Activated CD8-positive, alpha-beta memory T cell treated with anti-CD3 and anti-CD28 coated beads for 24 hours (primary cell): ENCODE results near the gene HMGB4.

Experiments used
- DNase-seq: peaks from one replicate; pipeline ENCODE4 v3.0.0-alpha.2; 2020

Gene HMGB4, protein sequence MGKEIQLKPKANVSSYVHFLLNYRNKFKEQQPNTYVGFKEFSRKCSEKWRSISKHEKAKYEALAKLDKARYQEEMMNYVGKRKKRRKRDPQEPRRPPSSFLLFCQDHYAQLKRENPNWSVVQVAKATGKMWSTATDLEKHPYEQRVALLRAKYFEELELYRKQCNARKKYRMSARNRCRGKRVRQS

DNA sequence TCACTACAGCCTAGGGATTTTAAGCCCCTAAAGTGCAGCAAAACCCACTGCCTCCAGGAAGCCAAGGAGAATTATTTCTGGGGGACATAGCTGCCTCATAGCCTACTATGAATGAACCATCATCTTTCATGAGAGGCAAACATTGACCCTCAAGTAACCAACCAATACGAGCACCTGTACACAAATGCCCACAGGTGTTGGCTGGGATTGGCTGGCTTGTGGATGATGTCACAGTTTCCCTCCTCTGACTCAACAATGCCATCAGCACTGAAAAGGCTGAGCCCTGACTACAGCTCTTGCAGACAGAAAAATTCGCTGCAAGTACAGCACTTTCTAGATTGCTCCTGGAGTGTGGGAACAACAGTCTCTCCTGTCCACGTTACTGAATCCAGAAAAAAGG lies at the start of gene HMGB4:
TSS of gene HMGB4 (plus strand) at position 301 of the 400 bp plus-strand sequence. CDS start 113 bp downstream, outside the sequence.
- DNase-seq, result no peak

DNA sequence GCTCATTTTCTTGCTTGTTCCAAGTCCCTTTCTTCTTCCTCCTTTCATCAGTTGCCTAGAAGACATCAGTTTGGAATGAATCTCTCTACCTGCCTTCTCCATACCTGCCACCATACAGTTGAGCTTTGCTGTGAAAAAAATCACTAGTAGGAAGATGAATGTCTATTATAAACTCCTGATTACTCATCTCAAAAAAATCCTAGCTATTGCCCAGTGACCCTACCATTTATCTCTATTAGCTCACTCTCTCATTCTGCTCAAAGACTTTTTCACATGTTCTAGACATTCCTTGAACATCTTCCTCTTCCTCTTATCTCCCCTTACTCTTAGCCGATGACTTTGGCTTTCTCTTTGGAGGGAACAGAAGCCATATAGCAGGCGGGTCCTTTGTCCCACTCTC lies 49.7 kb upstream of the HMGB4 start:
- DNase-seq, result no peak

DNA sequence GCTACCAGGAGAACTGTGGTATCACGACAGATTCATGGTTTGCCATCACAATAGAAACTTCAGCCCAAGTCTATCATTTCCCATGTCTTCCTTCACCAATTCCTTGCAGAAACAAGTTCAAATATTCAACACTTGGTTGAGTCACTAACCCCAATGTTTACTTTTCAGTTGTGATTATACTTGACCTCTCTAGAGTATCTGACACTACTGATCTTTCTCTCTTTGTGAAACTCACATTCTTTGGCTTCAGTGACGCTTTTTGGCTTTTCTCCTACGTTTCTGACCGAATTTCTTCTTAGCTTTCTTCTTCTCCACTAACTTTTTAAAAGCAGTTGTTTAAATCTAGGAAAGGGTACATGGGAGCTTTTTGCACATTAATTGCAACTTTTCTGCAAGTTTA lies 48.8 kb upstream of the HMGB4 start:
- DNase-seq, result no peak

DNA sequence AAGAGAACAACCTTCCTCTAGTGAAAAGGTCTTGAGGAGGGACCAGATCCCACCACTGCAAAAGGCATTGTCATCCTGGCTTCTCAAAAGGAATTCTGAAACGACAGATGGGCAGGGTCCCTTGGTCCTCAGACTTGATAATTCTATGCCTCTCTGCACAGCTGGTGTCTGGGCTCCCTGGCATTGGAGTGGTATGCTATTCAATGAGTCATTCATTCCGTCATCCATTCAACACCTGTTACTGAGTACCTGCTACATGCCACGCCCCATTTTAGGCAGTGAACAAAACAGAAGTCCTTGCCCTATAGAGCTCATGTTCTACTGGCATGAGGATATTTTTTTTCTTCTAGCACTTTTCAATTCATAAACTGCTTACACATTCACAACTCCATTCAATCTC lies 45.8 kb upstream of the HMGB4 start:
- DNase-seq, result no peak

DNA sequence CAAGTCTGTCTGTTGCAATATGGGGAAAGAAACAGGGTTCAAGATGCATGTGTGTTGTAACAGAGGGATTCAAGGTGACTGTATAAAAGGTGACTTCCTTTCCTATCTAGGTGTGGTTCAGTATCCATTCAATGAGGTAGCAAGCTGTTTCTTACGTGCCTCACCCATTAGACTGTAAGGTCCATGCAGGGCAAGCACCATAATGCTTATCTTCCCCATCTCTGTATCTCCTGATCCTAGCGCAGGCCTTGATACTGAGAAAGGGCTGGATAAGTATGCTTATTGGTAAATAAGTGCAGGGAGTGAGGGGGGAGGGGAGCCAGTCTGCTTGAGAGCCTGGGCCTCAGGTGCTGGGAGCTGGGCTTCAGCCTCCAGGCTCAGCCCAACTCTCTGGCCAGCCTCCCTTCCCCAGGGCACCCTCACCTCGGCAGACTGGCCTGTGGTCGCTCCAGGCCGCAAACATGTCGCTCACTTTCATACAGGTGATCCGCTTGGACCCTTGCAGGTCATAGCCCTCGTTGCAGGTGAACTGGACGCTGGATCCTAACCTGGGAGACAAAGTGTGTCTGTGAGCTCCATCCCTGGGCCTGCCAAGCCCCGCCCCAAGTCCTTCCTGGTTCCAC lies 44.5 kb upstream of the HMGB4 start:
- no peak for DNase-seq

DNA sequence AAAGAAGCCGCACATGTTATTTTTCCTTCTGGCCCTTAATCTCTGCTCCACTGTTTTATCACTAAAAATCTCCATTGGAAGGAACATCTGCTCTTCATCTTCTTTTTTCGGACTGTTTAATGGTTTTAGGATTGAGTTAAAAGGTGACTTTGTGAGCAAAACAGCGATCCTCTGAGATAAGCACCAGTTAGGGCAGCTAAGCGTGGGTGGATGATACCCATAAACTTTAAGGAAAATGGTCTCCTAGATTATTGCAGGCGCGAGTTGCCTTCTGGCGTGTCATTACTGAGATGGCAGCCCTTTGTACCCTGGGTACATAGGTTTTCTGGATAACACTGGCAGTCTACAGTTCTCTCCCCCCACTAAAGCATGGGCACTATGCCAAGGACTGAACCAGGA lies 44.0 kb upstream of the HMGB4 start:
- no peak for DNase-seq

DNA sequence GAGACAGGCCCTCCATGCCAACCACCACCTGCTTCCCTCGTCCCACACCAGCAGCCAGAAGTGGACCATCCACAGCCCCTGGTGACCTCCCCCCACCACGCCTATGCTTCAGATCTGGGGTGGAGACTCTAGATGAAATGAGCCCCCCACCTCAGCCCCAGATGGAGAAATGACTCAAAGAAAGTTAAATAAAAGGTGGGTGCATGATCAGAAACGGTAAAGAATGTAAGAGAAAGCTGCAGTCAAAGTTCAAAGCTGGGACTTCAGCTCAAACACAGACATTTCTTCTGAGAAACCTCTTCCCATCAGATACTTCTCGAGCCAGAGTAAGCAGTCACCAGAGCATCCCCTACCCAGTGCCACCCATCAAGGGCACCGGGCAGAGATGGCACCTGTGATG lies 43.1 kb upstream of the HMGB4 start:
- DNase-seq, result no peak

DNA sequence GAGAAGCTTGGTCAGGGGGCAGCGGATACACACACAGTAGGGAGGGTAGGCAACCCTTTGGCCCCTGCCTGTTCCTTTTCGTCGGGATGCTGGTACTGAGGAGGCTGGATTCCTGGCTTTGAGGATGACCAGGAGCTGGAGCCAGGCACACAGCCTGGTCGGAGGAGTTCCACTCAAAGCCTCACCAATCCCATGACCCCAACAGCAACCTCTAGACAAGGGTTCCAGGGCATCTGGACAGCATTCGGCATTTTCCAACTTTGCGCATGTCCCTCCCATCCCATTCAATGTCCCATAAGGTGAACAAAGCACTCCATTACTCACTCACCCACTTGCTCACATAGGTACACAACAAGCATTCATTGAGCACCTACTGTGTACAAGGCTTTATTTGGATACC lies 42.6 kb upstream of the HMGB4 start:
- DNase-seq, result no peak

DNA sequence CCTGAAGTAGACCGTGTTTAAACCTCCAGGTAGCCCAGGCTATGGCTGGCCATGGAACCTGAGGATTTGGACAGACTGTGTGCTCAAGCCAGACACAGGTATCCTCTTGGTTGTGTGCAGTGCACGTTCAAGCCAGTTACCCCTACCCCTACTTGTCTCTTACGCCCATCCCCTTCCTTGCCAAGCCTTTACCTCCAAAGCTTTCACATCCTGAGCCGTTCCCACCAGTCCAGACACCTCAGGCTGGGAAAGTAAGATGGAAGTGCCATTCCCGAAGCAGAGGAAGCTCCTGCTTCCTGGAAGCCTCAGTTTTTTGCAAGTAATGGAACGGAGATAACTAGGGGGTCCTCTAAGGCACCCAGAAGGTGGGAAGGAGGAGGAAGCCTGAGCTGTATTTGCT lies 41.5 kb upstream of the HMGB4 start:
- DNase-seq, result no peak

DNA sequence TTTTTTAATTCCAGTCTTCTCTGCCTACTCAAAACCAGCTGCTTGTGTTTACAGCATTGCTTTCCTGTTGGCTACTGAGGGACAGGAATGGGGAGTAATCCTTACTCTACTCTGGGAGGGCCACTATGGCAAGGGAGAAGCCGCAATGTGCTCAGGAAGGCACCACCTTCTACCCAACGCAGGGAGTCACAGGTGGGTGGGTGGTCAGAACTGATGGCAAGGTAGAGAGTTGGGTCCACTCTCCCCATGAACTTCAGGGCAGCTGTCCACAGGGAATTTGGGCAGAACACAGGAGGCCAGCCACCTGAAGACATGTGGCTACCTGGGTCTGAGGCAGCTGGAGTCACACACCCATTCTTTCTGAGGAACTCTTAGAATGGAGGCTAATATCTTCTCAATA lies 40.5 kb upstream of the HMGB4 start:
- DNase-seq, result no peak

DNA sequence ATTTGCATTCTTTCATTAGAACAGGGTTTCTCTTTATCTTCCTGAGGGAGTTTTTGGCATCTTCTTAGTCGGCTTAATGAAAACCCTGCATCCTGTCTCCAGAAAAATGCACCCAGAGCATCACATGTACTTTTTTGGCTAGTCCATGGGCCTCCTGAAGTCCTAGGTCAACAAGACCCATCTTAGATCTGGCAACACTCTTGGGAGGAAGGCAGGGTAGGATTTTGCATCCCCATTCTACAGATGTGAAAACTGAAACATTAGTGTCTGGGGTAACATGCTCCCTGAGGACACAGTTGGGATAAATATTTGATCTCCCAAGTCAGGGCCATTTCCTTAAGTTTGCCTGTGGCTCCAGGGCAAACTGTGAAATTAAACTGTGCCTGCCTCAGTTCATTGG lies 40.0 kb upstream of the HMGB4 start:
- no peak for DNase-seq

DNA sequence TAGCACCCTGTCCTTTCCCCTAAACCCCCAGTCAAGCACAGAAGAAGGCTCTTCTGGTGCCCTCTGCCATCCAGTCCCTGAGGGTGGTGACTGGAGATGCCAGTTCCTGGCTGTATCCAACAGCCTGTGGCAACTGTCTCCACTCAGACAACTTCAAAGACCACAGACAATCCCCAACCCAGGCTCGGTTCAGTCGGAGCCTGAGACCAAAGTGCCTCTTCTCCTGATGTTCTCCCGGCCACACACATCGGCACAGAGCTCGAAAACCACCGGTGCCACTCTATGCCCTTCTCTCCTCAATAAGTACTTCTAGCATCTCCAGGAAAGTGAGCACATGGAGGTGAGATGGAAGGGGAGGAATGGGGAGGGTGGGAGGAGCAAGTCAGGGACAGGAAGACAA lies 39.6 kb upstream of the HMGB4 start:
- no peak for DNase-seq

DNA sequence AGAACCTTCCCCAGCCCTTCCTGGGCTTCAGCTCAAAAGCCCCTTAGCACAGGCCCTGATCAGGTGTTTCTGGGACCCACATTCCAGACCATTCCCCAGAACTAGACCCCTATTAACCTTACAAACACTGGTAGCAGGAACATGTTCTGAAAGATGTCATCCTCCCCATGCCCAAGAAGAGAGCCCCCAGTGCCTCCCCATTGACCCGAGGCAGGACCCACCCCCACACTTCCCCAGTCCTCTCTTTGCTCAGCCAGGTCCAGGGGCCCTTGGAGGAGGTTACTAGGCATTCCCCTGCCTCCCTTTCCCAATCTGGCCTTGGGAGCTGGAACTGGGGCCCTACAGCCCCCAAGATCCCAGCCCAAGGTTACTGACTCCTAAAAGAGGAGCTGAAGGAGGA lies 38.9 kb upstream of the HMGB4 start:
- DNase-seq, result no peak

DNA sequence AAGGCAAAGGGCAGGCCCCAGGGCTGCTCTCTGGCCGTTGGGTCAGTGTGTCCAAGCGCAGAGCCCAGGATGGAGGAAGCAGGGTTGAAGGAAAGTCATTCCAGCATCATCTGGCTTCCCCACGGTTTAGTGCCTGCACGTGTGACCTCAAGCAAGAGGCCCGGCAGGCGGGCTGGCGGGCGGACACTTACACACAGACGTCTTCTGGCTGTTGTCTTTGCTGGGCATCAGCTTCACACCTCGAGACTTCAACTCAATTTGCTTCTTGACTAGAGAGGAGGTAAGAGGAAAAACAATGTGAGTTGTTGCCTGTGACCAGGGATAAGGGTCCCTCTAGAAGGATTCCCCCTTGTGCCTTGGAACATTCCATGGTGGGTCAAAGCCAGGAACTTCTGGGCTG lies 38.4 kb upstream of the HMGB4 start:
- DNase-seq, result no peak

DNA sequence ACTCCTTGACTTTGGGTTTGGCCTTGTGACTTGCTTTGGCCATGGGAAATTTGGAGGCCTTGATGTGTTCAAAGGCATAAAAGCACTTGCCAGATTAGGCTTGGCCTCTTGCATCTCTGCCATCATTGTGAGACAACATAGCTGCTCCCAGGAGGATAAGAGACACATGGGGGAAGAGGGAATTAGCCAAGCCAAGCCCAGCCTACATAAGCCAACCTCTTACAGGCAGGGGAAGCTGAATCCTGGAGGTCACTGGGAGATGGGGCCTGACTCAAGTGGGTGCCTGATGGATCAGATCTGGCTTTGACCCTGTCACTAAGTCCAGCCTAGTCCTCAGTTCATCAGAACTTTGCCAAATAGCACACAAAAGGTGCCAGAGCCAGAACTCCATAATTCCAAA lies 37.6 kb upstream of the HMGB4 start:
- no peak for DNase-seq

DNA sequence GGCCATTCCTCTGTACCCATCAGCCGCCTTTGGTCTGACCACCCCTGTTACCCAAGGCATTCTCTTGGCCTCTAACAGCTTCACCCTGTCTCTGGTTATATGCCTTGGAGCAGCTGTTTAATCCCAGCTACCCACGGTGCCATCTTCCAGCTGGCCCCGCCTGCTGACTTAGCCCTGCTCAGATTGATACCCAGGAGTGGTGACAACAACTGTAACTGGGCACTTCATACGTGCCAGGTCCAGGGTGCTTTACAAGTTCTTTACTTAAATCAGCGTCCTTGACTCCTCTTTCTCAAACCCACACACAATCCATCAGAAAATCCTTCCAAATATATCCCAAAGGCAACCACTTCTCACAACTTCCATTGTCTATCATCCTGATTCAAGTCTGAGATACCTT lies 37.2 kb upstream of the HMGB4 start:
- DNase-seq, result no peak

DNA sequence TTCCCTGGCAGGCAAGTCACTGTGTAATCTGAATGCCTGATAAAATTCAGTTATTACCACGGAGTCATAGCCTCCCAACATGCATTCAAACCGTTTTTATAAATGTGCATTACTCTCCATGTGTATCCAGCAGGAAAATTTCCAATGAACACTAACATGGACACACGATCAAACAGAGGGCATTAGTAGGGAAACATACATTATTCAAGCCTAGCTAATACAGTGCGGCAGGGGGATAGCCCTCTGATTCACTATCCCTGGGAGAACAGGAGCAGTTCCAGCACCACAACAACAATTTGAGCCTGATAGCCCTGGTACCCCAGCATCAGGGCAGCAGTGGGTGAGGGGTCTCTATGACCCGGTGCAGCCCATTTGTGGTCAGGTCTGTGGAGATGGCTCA lies 35.8 kb upstream of the HMGB4 start:
- no peak for DNase-seq

DNA sequence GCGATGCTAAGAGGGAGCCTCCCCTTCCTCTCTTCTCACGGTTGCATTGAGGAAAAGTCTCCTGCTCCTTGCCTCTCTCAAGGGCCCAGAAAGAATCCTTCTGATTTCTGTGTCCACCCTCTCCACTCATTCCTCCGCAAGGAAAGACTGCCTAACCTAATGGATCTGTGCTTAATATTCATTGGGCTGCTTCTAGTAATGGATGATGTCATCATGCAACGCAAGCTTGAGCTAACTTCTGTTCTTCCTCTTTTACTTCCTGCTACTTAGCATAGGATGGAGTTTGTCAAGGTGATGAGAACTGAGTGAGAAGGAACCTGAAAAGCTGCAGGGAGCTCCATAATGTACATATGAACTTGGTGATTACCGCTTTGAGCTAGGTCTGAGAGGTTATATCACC lies 35.2 kb upstream of the HMGB4 start:
- DNase-seq, result no peak

DNA sequence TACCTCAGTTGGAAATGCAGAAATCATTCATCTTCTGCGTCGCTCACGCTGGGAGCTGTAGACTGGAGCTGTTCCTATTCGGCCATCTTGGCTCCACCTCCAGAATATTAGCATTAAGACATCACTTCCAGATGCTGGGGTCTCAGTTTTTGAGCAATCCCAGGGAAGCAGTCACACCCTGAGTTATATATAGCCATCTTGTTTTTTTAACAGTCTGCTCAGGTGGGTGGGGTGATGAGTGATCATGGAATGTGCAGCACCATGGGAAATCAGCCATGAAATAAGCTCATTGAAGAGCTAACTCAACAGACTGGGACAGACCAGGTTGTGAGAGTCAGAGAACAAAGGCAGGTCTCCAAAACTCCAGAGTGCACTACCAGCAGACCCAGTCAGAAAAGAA lies 27.0 kb upstream of the HMGB4 start:
- no peak for DNase-seq

DNA sequence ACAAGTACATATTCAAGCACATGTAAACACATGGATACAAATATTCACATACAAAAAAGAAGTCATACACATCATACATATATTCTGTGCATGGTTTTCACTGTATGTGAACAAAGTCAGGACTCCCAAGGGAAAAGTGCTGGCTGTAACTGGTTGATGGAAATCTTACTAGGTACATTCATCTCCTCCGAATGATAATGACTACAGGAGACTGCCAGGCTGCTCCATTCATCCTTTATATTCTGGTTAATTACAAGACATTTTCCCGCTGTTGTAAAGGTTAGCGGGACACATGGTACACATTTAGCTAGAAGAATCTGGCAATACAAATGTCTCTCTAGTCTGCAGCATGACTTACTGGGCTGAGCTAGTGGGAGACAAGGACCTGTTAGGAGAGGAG lies 26.2 kb upstream of the HMGB4 start:
- DNase-seq, result no peak

DNA sequence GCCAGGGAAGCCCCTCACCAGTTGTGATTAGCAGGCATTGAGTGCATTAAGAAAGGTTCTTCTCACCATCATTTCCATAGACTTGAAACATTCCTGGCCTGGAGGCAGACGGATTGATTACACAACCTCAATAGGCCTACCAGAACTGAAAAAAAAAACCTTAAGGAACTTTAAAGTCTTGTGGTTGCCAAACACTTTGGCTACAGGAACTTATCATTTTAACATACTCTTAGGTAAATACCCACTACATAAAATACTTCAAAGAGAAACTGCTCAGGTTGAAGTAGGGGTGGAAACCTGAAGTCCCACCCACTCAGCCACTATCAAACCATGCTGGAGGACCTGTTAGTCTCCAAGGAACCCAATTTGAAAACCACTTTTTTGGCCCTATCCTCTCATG lies 22.4 kb upstream of the HMGB4 start:
- no peak for DNase-seq

DNA sequence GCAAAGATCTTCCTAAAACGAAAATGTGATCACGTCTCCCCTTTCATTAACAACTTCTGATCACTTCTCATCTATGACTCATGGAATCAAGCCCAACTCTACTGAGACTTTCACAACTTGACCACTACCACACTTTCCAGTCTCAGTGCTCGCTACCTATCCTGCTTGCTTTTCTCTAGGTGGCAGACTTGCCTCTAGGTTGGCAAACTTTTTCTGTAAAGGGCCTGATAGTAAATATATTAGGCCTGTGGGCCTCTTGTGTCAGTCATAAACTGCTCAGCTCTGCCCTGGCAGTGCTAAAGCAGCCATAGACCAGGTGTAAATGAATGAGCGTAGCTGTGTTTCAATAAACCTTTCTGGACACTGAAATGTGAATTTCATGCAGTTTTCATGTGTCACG lies 21.5 kb upstream of the HMGB4 start:
- no peak for DNase-seq

DNA sequence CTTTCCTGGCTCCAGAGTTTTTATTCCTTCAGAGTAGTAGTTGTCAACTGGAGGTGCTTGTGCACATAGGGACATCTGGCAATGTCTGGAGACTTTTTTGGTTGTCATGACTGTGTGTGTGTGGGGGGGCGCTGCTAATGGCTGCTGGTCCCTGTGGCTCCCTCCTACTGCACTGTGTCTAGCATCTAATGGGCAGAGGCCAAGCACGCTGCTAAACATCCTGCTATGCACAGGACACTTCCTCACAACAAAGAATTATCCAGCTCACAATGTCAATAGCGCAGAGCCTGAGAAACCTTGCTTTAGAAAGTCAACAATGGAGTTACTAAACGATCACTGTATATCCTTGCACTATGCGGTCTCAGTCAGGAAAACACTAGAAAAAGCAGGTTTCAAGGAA lies 19.7 kb upstream of the HMGB4 start:
- no peak for DNase-seq

DNA sequence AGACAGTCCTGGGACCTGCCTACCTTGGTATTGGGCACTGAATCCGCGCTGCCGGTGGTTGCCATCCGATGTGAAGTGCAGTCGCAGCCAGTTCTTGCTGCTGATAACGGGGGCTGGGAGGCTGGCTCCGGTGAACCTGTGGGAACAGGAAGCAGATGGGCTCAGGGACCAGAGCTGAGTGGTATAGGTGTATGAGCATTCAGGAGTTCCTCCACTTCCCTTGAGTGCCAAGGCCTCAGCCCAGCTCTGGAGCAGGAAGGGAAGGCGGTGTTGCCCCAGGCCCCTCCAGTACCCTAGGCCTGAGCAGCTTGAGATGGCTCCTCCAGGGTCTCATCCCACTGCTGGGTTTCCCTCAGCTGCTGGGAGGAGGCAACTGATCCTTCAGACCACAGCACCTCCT lies 17.0 kb upstream of the HMGB4 start:
- DNase-seq, result no peak

DNA sequence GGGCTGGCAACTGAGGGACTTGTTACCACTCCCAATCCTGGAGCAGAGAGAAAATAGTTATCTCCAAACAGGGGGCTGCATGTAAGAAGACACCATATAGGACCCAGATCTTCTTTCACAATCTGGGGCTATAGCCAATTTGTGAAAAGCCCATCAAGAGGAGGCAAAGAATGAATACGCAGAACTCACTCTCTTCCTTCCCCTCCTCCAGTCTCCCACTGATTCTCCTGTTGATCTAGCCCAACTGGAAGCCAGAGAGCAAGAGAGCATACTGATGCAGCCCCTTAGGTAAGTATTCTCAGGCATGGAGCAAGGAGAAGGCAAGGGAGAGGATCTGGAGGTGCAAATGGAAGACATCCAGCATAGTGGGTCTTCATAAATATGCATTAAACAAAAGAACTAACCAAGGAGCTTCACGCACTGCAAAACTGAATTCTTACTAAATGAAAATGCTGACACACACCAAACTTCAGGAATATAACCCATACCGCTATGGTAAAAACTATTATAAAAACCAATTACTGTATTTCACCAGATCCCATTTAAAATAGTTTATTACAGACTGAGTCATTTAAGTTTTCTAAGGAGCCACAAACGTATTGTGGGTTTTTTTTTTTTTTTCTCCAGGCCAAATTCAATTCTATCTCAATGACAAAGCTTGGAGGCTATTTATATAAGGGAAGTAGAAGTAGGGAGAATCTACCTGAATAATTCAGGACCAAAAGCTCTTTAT lies 15.5 kb upstream of the HMGB4 start:
- no peak for DNase-seq
